ENCODE results near the gene AP4B1. TPM values are rescaled to one million over a fixed set of nuclear protein-coding genes. Genes with fewer than 3 reads are reported as not detected.
"Not testable (repeated sequence)": the region's sequence is repeated elsewhere in the genome, so short reads cannot be mapped to it uniquely, and the experiment has no call there.

The AP4B1 gene
- total RNA-seq, 1 donor from 2014 or later, result 12.2 TPM

GRCh38 chr1:113871597-113872113, 32.9 kb downstream of the AP4B1 start, which contains the start of gene PTPN22:
Gene PTPN22 (minus strand): TSS chr1:113871712.
- intact Hi-C loops (cut with DNase I), result no loop called here
- peak; percentile 75 for DNase-seq (ENCODE audit: missing footprints)
- peak; percentile 68 for ATAC-seq

GRCh38 chr1:113870778-113871177, 33.8 kb downstream of the AP4B1 start:
- ATAC-seq (no peak), DNase-seq (ENCODE audit: missing footprints) (no peak)
- intact Hi-C loops (cut with DNase I), result no loop called here

- ATAC-seq (no peak), DNase-seq (ENCODE audit: missing footprints) (no peak)
- intact Hi-C loops (cut with DNase I), result no loop called here
Measured at GRCh38 chr1:113868387-113869083, 36.1 kb downstream of the AP4B1 start.

GRCh38 chr1:113861641-113862040, 43.0 kb downstream of the AP4B1 start:
- DNase-seq (ENCODE audit: missing footprints) (no peak), ATAC-seq (no peak)
- intact Hi-C loops (cut with DNase I), result no loop called here

GRCh38 chr1:113860891-113861290, 43.7 kb downstream of the AP4B1 start:
- ATAC-seq (no peak), DNase-seq (ENCODE audit: missing footprints) (no peak)
- intact Hi-C loops (cut with DNase I), result no loop called here

GRCh38 chr1:113859478-113860175, 45.0 kb downstream of the AP4B1 start:
- no peak for DNase-seq (ENCODE audit: missing footprints)
- ATAC-seq, result no peak
- intact Hi-C loops (cut with DNase I), result no loop called here

GRCh38 chr1:113858982-113859381, 45.6 kb downstream of the AP4B1 start:
- intact Hi-C loops (cut with DNase I), result no loop called here
- ATAC-seq (no peak), DNase-seq (ENCODE audit: missing footprints) (no peak)

- intact Hi-C loops (cut with DNase I), result no loop called here
- DNase-seq (ENCODE audit: missing footprints), result no peak
- no peak for ATAC-seq
Measured at GRCh38 chr1:113858418-113858817, 46.2 kb downstream of the AP4B1 start.

GRCh38 chr1:113857776-113858175, 46.8 kb downstream of the AP4B1 start:
- ATAC-seq, result no peak
- intact Hi-C loops (cut with DNase I), result no loop called here
- DNase-seq (ENCODE audit: missing footprints), result no peak

GRCh38 chr1:113856401-113856790, 48.2 kb downstream of the AP4B1 start:
- DNase-seq (ENCODE audit: missing footprints) (no peak), ATAC-seq (no peak)
- intact Hi-C loops (cut with DNase I), result no loop called here

- ATAC-seq, result no peak
- no peak for DNase-seq (ENCODE audit: missing footprints)
- intact Hi-C loops (cut with DNase I), result no loop called here
Measured at GRCh38 chr1:113855630-113856400, 48.8 kb downstream of the AP4B1 start.

GRCh38 chr1:113854234-113854633, 50.4 kb downstream of the AP4B1 start:
- ATAC-seq, result no peak
- intact Hi-C loops (cut with DNase I), result no loop called here
- DNase-seq (ENCODE audit: missing footprints), result no peak

- intact Hi-C loops (cut with DNase I); ATAC-seq; DNase-seq (ENCODE audit: missing footprints): not testable (repeated sequence)
Measured at GRCh38 chr1:113852694-113853093, 51.9 kb downstream of the AP4B1 start.

- ATAC-seq (no peak), DNase-seq (ENCODE audit: missing footprints) (no peak)
- intact Hi-C loops (cut with DNase I), result no loop called here
Measured at GRCh38 chr1:113850127-113850796, 54.3 kb downstream of the AP4B1 start.

GRCh38 chr1:113849072-113849471, 55.5 kb downstream of the AP4B1 start:
- intact Hi-C loops (cut with DNase I), result no loop called here
- ATAC-seq (no peak), DNase-seq (ENCODE audit: missing footprints) (no peak)

GRCh38 chr1:113846391-113847035, 58.1 kb downstream of the AP4B1 start:
- ATAC-seq (no peak), DNase-seq (ENCODE audit: missing footprints) (no peak)
- intact Hi-C loops (cut with DNase I), result no loop called here
